Activated effector memory CD4-positive, alpha-beta T cell treated with anti-CD3 and anti-CD28 coated beads, Interleukin-2, amount 50 U/mL, for 16 hours (primary cell): Measurements from ENCODE around the gene ZDHHC3.

Source experiments
- DNase-seq: peaks from one replicate; pipeline ENCODE4 v3.0.0-alpha.2; 2020

ZDHHC3 gene

DNA sequence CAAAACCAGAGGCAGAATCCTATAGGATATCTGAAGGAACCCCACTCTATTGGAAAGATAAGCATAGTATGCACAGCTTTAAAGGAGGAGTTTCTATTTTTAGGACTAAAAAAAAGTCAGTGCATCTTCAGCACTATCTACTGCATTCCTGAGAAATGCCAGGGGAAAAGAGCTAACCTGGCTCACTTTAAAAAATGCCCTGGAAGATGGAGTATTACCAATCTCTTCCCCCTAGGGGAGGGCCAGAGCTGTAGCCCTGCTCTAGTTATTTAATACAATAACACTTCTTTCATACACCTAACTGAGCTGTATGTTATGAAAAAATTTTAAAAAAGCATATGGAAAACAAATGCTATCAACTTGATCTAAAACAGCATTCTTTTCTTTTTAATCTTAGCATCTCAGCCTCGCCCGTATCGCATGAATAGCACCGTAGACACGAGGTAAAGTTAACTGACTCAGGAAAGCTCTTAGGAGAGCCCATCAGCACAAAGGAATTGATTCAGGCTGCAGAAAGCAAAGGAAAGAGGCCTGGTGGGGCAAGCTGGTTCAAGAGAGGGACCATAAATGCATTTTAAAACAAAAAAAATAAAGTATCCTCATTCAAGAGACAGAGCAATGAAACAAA lies 51.4 kb downstream of the ZDHHC3 start:
- peak; percentile 6 for DNase-seq

DNA sequence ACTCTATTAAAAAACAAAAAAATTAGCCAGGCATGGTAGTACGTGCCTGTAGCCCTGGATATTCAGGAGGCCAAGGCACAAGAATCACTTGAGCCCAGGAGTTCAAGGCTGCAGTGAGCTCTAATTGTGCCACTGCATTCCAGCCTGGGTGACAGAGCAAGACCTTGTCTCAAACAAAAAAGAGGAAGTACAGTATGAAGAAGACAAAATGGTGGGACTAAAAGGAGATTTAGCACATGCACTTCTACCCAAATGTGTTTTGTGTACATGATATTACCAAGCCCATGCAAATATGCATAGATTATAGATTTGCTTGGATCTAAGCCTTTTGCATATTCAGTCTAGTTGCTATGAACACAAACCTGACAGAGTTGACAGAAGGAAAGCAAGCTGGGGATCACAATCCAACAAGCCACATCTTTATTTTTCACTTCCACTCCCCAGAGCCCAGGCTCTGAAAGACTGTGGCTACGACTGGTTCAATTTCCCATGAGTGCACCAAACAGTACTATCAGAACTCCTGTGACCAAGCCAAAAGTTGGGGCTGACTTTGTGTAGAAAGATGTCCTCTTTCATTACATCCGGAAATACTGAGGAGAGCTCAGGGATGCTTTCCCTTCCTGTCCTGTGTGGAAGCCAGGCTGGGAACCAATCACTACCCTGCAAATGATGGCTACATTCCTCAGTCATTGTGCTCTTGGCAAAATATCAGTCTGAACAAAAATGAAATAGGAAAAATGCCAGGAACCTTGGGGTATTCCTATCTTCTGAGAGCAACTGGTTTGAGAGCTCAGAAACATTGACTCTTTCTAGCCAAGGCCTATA lies 52.1 kb downstream of the ZDHHC3 start:
- peak; percentile 36 for DNase-seq

- DNase-seq = peak; percentile 21
Observed at GRCh38 chr3:44920081-44920480, 55.9 kb downstream of the ZDHHC3 start.

GRCh38 chr3:44918581-44918980 lies 57.4 kb downstream of the ZDHHC3 start:
- peak; percentile 50 for DNase-seq

DNA sequence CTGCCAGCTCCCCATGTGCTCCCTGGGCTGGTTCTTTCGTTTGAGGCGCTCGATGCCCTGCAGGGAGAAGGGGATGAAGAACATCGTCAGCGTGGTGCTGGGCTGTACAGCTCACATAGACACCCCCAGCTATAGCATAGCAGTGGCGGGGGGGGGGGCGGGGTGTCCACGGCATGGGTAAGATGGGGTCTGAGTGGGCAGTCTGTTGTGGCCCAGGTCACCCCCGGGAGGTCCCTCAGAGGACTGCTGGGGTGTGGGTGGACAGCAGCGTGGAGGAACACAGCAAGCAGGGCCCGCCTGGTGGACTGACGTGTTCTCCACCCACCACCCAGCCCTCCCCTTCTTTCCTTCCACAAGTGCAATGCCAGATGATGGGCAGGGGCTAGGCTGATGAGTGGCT lies 57.9 kb downstream of the ZDHHC3 start:
- peak; percentile 50 for DNase-seq

GRCh38 chr3:44915702-44916438 lies 60.1 kb downstream of the ZDHHC3 start:
- DNase-seq = peak; percentile 30

- no peak for DNase-seq
Observed at GRCh38 chr3:44914936-44915335, 61.0 kb downstream of the ZDHHC3 start.

DNA sequence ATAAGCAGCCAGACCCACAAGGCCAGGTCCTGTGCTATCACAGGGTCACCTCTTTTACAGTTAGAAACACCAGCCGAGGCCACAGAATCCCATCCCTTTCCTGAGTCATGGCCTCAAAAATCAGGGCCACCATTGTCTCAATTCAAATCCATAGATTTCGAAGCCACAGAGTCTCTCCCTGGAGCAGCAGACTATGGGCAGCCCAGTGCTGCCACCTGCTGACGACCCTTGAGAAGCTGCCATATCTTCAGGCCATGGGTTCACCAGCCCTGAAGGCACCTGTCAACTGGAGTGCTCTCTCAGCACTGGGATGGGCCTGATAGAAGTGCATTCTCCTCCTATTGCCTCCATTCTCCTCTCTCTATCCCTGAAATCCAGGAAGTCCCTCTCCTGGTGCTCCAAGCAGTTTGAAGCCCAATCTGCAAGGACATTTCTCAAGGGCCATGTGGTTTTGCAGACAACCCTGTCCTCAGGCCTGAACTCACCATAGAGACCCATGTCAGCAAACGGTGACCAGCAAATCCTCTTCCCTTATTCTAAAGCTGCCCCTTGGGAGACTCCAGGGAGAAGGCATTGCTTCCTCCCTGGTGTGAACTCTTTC lies 62.0 kb downstream of the ZDHHC3 start:
- peak; percentile 87 for DNase-seq

- no peak for DNase-seq
Observed at GRCh38 chr3:44910693-44911092, 65.3 kb downstream of the ZDHHC3 start.

GRCh38 chr3:44909063-44909462 lies 66.9 kb downstream of the ZDHHC3 start:
- no peak for DNase-seq

DNA sequence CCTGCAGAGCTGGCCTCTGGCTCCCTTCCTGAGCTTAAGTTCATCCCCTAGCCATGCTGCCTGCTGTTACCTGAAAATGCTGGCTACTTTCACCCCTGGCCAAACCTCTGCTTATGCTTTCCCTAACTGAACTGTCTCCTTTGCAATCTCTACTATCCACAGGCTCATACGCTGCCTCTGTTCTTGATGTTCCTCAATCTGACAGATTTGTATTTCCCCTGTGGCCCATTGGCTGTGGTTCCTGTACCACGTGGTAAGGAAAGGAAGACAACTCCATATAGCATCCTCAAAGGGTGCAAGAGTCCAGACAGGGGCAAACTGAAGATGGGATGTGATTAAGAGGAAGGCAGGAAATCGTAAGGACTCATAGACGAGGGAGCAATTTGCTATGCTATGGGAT lies 68.4 kb downstream of the ZDHHC3 start:
- DNase-seq = no peak

- peak; percentile 50 for DNase-seq
Observed at GRCh38 chr3:44906997-44907396, 69.0 kb downstream of the ZDHHC3 start.

GRCh38 chr3:44905446-44906157 lies 70.4 kb downstream of the ZDHHC3 start:
- DNase-seq = peak; percentile 22

DNA sequence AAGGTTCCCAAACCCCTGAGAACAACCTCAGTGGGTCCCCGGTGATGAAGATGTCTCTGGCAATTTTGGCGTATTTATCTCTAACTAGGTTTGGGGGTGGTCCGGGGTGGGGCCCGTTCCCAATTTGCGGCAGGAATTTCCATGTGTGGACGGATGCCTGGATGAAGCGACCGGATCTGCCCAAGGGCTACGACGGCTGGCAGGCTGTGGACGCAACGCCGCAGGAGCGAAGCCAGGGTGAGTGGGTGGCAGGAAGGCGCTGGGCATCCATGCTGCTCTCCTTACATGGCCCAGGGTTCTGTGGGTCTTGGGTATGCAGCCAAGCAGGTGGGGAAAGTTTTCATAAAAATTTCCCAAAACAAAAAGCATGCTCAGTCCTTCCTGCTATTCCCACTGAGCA lies 72.2 kb downstream of the ZDHHC3 start:
- DNase-seq = peak; percentile 28

DNA sequence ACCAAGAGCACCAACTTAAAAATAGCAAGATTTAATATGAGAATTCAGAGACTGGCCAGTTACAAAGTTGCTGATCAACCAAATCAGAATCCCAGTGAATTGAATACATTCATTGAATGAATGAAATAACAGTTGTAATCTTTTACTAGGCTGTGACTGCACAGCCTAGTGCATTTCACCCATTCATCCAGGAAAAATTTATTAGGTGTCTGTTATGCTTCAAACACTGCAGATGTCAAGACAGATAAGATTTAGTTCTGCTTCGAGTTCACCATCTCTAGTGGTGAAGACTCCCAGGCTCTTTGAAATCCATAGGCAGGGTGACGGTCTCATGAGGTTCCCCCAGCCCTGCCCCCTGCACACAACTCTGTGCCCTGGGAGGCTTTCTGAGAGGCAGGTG lies 72.7 kb downstream of the ZDHHC3 start:
- DNase-seq = no peak

GRCh38 chr3:44902628-44903027 lies 73.3 kb downstream of the ZDHHC3 start:
- no peak for DNase-seq

DNA sequence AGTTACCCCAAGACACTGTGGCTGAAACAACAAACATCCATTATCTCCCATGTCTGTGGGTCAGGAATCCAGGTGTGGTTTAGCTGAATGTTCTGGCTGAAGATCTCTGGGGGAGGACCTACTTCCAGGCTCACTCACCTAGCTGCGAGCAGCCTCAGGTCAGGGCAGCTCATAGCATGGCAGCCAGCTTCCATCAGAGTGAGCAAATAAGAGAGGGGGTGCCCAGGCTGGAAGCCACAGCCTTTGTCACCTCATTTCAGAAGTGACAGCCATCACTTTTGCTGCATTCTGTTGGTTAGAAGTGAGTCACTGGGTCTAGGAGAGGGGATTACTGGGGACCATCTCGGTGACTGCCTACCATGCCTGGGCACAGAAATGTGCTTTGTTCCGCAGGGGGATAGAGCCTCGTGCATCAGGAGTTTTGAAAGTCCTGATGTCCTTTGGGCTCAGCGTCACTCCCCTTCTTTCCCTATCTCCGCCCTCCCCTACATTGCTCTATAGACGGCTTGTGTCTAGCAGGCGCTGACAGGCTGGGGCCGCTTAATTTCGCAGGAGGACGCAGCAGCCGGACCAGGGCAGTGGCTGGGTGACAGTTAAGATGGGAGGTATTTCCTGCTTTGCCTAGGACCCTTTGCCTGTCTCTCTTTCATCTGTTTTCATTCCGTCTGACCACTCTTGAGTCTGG lies 76.1 kb downstream of the ZDHHC3 start:
- no peak for DNase-seq

GRCh38 chr3:44896440-44896839 lies 79.5 kb downstream of the ZDHHC3 start:
- DNase-seq = no peak

GRCh38 chr3:44894485-44894884 lies 81.5 kb downstream of the ZDHHC3 start:
- no peak for DNase-seq

- no peak for DNase-seq
Observed at GRCh38 chr3:44893097-44893496, 82.9 kb downstream of the ZDHHC3 start.

DNA sequence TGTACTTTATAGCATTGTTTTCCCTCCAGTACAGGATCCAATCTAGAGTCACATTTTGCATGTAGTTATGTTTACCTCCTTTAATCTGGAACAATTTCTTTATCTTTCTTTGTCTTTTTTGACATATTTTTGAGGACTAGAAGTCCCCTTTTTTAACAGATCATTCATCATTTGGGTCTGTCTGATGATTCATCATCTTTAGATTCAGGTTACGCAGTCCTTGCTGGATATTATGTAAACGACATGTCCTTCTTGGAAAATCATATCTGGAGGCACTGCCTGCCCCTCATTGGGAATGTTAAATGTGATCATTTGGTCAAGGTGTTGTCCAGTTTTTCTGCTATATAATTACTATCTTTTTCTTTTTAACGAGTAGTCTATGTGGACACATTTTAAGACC lies 83.3 kb downstream of the ZDHHC3 start:
- no peak for DNase-seq

DNA sequence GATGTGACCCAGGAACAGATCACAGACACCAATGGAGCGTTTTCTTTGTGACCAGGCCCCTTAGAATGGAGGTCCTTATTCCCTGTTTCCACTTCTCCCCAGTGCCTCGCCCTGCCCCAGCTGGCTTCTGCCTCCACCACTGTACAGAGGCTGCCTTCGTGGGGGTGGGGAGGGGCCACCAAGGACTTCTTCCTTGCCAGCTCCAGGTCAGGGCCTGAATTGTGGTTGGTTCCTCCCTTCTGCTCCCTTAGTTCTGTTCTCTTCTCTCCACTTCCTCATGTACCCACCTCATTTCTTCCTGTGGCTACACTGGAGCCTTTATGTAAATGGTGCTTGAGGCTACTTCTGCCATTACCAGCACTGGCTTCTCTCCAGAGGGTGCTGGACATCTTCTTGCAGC lies 85.1 kb downstream of the ZDHHC3 start:
- no peak for DNase-seq
